Erythroblast (primary cell): ENCODE data around the gene USP31.

ENCODE experiments used
- GATA1 ChIP-seq: IDR thresholded peaks from 2 replicates; pipeline ENCODE4 v1.6.1; 2011; ENCODE audit warnings: low read depth, mild to moderate bottlenecking, control low read depth, low read length, moderate library complexity
- POLR2A ChIP-seq: IDR thresholded peaks from 2 replicates; pipeline ENCODE4 v1.6.1; 2011; ENCODE audit warnings: mild to moderate bottlenecking, low read length

DNA sequence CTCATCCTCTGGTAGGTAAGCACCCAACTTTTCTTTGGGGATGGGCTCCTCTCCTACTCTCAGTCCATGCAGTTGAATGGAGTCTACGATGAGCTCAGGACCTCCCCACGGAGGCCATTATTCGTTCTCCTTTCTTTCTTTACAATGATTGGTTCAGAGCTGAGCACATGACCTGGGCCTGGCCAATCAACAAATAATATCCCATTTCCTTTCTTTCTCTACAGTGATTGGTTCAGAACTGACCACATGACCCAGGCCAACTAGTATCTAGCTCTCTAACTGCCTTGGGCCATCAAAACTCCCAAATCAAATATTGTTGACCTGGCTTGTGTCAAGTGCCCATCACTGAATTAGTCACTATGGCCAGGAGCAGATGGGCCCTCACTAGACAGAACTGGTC, 129.2 kb downstream of the USP31 start:
- TF ChIP-seq POLR2A = no peak
- no peak for TF ChIP-seq GATA1
